ENCODE results near the gene ATP11A.
"Not testable (repeated sequence)": the region's sequence is repeated elsewhere in the genome, so short reads cannot be mapped to it uniquely, and the experiment has no call there.

ATP11A gene

DNA sequence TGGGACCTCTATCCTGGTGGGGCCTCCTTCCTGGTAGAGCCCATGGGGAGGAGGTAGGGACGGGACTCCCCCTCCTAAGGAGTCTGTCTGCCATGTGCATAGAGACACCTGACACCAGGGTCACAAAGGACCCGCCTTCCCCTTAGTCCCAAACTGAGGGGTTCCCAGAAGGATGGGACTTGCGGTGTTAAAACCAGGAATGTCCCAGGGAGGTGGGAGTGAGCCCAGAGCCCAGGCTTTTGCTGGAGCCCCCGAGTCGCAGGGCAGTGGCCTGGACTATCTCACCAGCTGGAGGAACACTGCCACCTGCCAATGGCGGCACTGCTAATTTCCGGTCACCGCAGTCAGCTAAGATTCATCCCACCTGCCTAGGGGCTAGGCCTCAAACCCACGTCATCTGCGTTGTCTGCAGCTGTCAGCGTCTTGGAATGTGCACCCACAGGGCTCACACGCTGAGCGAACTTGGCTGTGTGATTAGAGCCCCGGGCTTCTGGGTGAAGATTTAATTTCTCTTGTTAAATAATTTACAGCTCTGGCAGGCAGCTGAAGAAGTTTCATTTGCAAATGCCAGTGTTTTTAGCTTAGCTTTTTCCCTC, 31.9 kb upstream of the ATP11A start:
- Mint-ChIP-seq H3K27me3 (no peaks in the 10 kb centered on the region), H3K9me3 (peaks cover 9% of the 10 kb centered on the region), H3K4me3 (no peak overlapping the region), H3K27ac (no peak overlapping the region), H3K36me3 (ENCODE audit: low read depth) (no peaks in the 10 kb centered on the region), H3K4me1 (peaks cover 4% of the 10 kb centered on the region)
- DNase-seq, result no peak
- ATAC-seq, result no peak

DNA sequence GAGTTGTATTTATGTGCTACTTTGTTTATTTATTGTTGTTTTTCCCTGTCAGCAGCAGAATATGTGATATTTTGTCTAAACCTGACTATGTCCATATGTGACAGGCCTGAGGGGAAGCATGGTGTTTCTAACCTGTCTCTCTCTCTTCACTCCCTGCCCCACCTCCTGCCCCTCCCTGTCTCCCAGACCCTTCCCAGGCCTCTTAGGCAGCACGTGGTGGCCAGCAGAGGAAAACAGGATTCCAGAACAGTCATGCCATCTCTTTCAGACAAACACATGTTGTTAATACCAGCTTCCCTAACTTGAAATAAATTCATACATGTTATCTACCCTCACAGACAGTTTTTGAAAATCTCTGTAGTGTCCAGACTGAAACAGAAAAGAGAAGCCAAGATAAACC, 31.0 kb upstream of the ATP11A start:
- H3K4me3 Mint-ChIP-seq, result no peak overlapping the region
- ATAC-seq (no peak), DNase-seq (no peak)
- no peaks in the 10 kb centered on the region for H3K36me3 Mint-ChIP-seq (ENCODE audit: low read depth)
- H3K27ac Mint-ChIP-seq, result no peak overlapping the region
- peaks cover 1% of the 10 kb centered on the region for H3K4me1 Mint-ChIP-seq
- H3K9me3 Mint-ChIP-seq, result peaks cover 9% of the 10 kb centered on the region
- no peaks in the 10 kb centered on the region for H3K27me3 Mint-ChIP-seq

DNA sequence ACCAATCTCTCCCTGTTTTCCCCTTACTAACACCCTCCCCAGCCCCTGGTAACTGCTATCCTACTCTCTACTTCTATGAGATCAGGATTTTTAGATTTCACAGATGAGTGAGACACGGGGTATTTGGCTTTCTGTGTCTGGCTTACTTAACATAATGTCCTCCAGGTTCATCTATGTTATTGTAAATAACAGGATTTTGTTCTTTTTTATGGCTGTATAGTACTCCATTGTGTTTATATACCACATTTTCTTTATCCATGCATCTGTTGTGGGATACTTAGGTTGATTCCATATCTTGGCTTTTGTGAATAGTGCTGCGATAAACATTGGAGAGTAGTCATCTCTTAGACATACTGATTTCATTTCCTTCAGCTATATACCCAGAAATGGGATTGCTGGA, 28.5 kb upstream of the ATP11A start:
- H3K27me3 Mint-ChIP-seq, result no peaks in the 10 kb centered on the region
- H3K9me3 Mint-ChIP-seq, result peaks cover 9% of the 10 kb centered on the region
- H3K4me3 Mint-ChIP-seq, result no peak overlapping the region
- H3K36me3 Mint-ChIP-seq (ENCODE audit: low read depth), result no peaks in the 10 kb centered on the region
- H3K4me1 Mint-ChIP-seq, result no peaks in the 10 kb centered on the region
- no peak overlapping the region for H3K27ac Mint-ChIP-seq
- DNase-seq, result no peak
- no peak for ATAC-seq

DNA sequence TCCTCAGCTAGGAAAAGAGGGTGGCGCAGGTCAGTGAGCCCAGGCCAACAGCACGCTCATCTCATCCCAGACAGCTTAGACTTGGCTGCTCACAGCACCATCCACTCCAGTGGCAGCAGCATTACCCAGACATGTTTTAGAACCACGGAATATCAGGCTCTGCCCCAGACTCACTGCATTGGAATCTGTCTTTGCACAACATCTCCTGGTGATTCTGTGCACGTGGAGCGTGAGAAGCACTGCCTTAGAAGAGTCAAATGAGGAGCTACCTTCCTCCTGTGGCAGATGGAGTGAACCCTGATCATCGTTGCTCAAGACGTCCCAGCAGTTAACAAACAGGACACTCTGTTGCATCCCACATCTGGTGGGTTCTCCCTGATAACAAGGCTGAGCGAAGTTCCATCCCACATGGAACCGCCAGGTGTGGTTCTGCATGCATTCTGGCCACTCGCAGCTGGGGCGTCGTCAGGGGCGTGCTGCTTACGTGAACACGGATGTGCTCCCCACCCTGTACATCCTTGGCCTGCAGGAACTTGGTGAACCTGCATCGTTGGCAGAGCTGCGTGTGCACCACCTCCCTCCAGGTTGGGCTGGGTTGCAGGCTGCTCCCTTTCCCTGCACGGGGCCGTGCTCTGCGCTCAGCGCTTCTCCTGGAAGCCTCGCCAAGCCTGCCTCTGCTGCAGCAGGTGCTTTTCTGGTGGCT, 25.2 kb upstream of the ATP11A start:
- Mint-ChIP-seq H3K36me3 (ENCODE audit: low read depth) (no peaks in the 10 kb centered on the region), H3K4me1 (no peaks in the 10 kb centered on the region), H3K9me3 (peaks cover 9% of the 10 kb centered on the region), H3K27me3 (no peaks in the 10 kb centered on the region), H3K27ac (no peak overlapping the region), H3K4me3 (no peak overlapping the region)
- DNase-seq (no peak), ATAC-seq (no peak)

DNA sequence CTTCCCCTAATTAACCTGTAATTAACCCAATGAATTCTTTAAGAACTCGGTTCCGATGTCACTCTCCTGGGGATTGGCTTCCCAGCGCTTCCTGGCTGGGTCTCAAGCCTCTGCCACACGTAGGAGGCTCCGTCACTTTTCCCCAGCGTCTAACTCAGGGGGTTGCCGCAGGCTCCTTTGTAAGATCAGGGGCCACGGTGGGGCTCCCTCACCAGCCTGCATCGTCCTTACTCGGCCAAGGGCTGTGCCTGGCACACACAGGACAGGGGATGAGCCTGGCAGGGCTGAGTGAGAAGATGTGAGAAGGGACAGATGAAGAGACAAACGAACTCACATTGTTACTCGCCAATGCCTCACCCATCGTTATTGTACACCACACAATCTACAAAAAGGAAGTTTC, 20.9 kb upstream of the ATP11A start:
- Mint-ChIP-seq H3K4me3 (no peak overlapping the region), H3K36me3 (ENCODE audit: low read depth) (no peaks in the 10 kb centered on the region), H3K27ac (no peak overlapping the region), H3K4me1 (no peaks in the 10 kb centered on the region), H3K27me3 (peaks cover 5% of the 10 kb centered on the region), H3K9me3 (no peaks in the 10 kb centered on the region)
- no peak for ATAC-seq
- no peak for DNase-seq

DNA sequence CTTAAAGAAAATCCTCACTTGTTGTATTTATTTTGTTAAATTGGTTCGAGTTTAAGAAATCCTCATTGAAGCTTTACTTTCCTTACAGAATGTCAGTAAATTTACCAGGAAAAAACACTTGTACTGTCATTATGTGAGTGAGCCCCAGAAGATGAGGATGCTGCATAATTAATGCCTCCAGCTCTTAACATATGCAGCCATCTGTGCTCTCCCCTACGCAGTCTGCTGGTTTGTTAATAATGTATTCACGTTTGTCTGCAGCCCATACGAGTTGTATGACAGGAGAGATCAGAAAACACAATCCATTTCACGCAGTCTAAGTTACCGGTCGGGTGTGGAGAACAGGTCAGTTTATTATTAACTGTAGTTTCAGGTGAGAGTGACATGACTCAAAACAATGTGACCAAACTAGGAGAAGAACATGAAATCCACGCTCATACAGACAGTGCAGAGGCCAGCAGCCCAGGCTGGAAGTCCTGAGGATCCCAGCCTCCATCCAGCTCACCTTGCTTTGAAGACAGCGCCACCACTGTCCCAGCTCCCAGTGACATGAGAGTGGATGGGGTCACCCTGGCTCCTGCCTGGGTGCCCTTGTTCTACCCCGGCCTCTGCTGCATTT, 19.8 kb upstream of the ATP11A start:
- DNase-seq (no peak), ATAC-seq (no peak)
- Mint-ChIP-seq H3K27ac (no peak overlapping the region), H3K9me3 (no peaks in the 10 kb centered on the region), H3K36me3 (ENCODE audit: low read depth) (no peaks in the 10 kb centered on the region), H3K27me3 (peaks cover 5% of the 10 kb centered on the region), H3K4me1 (no peaks in the 10 kb centered on the region), H3K4me3 (no peak overlapping the region)

DNA sequence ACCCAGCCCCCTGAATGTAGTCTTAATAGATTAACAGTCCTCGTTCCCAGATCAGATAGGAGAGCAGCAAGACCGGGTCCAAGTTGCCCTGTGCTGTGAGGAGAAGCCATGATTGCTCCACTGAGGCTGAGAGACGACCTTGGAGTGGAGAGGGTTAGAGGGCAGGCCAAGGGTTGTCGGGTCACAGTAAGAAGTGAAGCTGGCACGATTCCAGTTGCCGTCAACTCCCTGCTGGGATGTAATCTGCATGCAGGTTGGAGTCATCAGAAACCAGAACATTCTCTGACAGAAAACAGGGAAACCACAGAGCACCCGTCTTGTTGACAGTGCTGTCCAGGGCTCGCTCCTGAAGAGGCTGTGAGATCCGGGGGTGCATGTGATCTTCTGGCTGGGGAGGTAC, 19.0 kb upstream of the ATP11A start:
- H3K36me3 Mint-ChIP-seq (ENCODE audit: low read depth), result no peaks in the 10 kb centered on the region
- H3K9me3 Mint-ChIP-seq, result no peaks in the 10 kb centered on the region
- no peak overlapping the region for H3K27ac Mint-ChIP-seq
- DNase-seq (no peak), ATAC-seq (no peak)
- H3K4me1 Mint-ChIP-seq, result no peaks in the 10 kb centered on the region
- no peak overlapping the region for H3K4me3 Mint-ChIP-seq
- H3K27me3 Mint-ChIP-seq, result peaks cover 6% of the 10 kb centered on the region

DNA sequence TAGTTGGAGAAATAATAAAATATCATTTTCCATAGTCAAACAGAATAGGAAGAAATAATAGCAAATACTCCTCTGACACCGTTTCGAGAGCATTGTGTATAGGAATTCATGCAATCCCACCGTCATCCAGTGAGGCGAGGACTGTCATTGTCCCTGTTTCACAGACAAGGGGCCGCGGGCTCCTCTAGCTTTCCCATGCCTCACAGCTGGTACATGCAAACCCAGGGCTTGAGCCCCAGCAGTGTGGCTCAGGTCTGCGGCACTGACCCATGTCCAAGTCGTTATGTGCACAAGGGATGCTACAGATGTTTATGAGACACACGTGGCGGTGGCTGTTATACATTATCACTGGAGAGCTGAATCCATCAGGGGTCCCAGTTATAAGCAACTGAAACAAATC, 18.5 kb upstream of the ATP11A start:
- no peak overlapping the region for H3K27ac Mint-ChIP-seq
- H3K4me1 Mint-ChIP-seq, result no peaks in the 10 kb centered on the region
- no peaks in the 10 kb centered on the region for H3K9me3 Mint-ChIP-seq
- H3K4me3 Mint-ChIP-seq, result no peak overlapping the region
- peaks cover 10% of the 10 kb centered on the region for H3K27me3 Mint-ChIP-seq
- DNase-seq, result no peak
- ATAC-seq, result no peak
- H3K36me3 Mint-ChIP-seq (ENCODE audit: low read depth), result no peaks in the 10 kb centered on the region

DNA sequence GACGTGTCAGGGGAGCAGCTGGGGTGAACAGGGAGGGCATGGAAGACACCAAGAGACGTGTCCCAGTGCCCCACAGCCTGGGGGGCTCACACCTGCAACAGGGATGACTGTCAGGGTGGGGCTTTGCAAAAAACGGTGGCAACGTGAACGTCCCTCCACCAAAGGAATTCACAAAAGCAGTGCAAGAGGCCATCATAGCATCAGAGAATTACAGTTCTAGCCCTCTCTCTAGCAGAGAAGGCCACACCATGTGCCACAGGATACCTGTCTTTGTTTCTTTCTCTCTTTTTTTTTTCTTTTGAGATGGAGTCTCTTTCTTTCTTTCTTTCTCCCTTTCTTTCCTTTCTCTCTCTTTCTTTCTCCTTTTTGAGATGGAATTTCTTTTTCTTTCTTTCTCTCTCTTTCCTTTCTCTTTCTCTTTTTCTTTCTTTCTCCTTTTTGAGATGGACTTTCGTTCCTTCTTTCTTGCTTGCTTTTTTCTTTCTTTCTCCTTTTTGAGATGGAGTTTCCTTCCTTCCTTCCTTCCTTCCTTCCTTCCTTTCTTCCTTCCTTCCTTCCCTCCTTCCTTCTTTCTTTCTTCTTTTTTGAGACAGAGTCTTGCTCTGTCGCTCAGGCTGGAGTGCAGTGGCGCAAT, 17.1 kb upstream of the ATP11A start:
- no peak overlapping the region for H3K4me3 Mint-ChIP-seq
- H3K4me1 Mint-ChIP-seq, result no peaks in the 10 kb centered on the region
- no peaks in the 10 kb centered on the region for H3K9me3 Mint-ChIP-seq
- no peaks in the 10 kb centered on the region for H3K36me3 Mint-ChIP-seq (ENCODE audit: low read depth)
- peaks cover 10% of the 10 kb centered on the region for H3K27me3 Mint-ChIP-seq
- ATAC-seq (no peak), DNase-seq (no peak)
- no peak overlapping the region for H3K27ac Mint-ChIP-seq

DNA sequence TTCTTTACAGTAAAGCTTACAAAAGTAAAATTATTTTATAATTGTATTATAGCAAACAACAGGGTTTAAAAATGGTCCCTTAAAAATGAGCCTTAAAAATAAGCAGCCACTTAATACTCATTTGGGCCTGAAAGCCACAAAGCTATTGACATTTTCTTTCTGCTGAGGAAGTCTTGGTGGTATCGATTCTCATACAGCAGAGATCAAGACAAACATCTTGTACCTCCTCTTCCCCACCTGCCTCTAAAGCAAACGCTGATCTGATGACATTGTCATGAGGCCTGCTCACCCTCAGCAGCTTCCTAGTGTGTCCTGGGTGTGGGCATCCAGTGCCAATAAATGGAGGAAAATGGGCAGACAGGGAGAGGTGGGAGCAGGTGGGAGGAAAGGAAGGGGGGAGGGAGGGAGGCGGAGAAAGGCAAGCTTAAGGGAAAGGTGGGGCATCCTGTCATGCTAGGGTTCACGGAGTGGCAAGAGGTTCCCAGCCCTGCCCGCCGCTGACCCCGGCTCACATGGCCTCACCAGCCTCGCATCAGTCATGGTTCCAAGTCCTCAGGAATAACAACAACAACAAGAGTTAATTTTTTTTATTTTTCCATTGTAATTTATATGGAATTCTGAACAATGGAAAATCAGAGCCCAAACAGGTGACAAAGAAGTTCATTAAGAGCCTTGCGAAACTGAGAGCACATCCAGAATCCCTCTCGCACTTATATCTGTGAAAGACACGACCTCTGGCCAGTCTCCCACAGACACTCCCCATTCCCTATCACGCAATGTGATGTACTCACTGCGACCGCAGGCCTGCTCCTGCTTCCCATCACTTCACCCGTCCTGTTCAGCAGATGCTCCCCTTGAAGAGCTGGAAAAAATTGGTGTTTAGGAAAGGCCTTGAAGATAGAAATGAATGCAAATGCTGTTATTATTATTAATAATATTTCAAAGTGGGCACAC, 15.1 kb upstream of the ATP11A start:
- Mint-ChIP-seq H3K27ac (no peak overlapping the region), H3K36me3 (ENCODE audit: low read depth) (no peaks in the 10 kb centered on the region)
- no peak for ATAC-seq

DNA sequence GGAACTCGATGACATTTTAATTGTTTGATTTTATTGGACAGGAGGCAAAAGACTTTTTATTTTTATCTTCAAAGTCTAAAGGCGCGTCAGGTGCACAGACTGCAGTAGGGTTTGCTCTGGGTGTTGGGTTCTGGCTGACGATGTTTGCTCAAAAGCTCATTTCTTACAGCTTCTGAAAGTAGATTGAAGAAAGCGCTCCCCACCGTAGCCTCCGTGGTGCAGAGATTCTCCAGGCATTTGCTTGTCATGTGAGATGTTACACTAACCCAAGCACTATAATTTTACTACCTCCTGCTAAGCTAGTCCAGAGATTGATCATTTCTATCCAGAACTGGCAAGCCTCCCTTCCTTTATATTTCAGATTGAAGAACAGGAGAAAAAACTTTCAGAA, 14.5 kb upstream of the ATP11A start:
- H3K4me1 Mint-ChIP-seq, result no peaks in the 10 kb centered on the region

More for the DNA sequence above, 15.1 kb upstream of the ATP11A start:
- Mint-ChIP-seq H3K27me3 (peaks cover 10% of the 10 kb centered on the region), H3K4me1 (no peaks in the 10 kb centered on the region), H3K4me3 (no peak overlapping the region), H3K9me3 (no peaks in the 10 kb centered on the region)
- DNase-seq, result no peak

DNA sequence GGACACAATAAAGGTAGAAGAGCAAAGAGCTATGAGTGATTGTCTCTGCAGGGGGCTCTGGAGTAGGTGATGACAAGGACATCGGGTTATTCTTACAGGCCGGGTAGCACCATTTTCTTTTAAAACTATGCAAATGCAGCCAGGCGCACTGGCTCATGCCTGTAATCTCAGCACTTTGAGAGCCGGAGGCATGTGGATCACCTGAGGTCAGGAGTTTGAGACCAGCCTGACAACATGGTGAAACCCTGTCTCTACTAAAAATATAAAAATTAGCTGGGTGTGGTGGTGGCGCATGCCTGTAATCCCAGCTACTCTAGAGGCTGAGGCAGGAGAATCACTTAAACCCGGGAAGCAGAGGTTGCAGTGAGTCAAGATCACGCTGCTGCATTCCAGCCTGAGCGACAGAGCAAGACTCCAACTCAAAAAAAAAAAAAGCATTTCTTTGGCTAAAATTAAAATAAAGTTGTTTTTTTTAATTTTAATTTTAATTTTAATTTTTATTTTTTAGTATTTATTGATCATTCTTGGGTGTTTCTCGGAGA, 12.3 kb upstream of the ATP11A start:
- H3K4me1 Mint-ChIP-seq; H3K27me3 Mint-ChIP-seq; H3K27ac Mint-ChIP-seq; H3K4me3 Mint-ChIP-seq; DNase-seq; ATAC-seq; H3K9me3 Mint-ChIP-seq; H3K36me3 Mint-ChIP-seq (ENCODE audit: low read depth): not testable (repeated sequence)

More for the DNA sequence above, 14.5 kb upstream of the ATP11A start:
- no peaks in the 10 kb centered on the region for H3K36me3 Mint-ChIP-seq (ENCODE audit: low read depth)
- no peak overlapping the region for H3K27ac Mint-ChIP-seq
- ATAC-seq, result no peak
- no peaks in the 10 kb centered on the region for H3K9me3 Mint-ChIP-seq
- DNase-seq, result no peak
- peaks cover 10% of the 10 kb centered on the region for H3K27me3 Mint-ChIP-seq
- H3K4me3 Mint-ChIP-seq, result no peak overlapping the region

DNA sequence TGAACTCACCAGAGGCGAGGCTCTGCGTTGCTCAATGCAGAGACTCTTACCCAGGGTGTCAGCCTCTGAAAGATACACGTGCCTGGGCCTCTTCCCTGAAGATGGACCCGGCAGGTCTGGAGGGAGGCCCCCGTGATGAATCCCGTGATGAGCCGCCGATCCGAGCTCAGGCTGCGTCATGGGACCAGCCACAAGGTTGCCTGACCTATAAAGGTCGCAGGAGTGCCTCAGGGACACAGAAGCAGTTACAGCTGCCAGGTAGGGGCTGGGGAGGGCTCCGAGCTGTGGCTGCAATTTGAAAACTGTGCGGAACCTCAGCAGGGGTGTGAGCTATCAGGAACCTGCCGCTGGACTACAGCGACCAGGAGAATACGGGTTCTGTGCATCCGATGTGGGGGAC, 10.5 kb upstream of the ATP11A start:
- DNase-seq, result no peak
- Mint-ChIP-seq H3K4me1 (no peaks in the 10 kb centered on the region), H3K4me3 (no peak overlapping the region), H3K36me3 (ENCODE audit: low read depth) (no peaks in the 10 kb centered on the region), H3K27ac (no peak overlapping the region), H3K9me3 (no peaks in the 10 kb centered on the region), H3K27me3 (peaks cover 5% of the 10 kb centered on the region)
- no peak for ATAC-seq
